ENCODE measurements around the gene RASSF7. TPM values are rescaled to one million over a fixed set of nuclear protein-coding genes. Genes with fewer than 3 reads are reported as not detected.

Gene RASSF7
- total RNA-seq, 1 donor from 2014 or later: 12.8 TPM

DNA sequence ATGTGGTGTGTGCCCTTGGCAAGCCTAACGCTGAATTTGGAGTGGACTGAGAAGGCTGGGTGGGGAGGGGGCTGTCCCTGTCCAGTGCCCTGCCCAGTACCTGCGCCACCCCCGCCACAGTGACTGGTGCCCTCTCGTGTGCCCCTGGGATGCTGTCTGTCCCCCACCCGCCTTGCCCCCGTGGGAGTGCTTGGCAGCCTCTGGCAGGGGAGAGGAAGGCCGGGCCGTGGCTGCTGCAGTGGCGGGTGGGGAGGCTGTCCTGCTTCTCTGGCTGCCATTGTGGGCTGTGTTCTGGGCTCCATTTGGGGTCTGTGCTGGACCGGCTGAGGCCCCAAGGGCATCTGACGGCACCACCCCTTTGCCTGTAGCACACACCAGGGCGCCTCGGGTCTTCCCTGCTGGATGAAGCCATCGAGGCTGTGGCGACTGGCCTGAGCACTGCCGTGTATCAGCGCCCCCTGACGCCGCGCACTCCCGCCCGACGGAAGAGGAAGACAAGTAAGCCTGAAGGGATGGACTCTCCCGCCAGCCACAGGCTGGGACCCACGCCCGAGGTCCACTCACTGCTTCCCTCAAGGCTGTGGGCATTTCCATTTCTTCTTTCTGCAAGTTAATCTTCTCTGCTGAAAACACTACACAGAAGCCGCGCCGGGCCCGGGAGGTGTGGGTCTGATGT is 37.4 kb downstream of the RASSF7 start:
- Histone ChIP-seq H3K79me2 (ENCODE audit: low read depth) (no peaks in the 10 kb centered on the region), H3K27ac (no peak overlapping the region), H2AFZ (replicated peaks) (no peak overlapping the region), H3K4me2 (no peak overlapping the region), H3K9me3 (ENCODE audit: low read depth) (no peaks in the 10 kb centered on the region), H3K4me3 (no peak overlapping the region), H3K27me3 (no peaks in the 10 kb centered on the region), H4K20me1 (ENCODE audit: low read depth) (peaks cover 19% of the 10 kb centered on the region), H3F3A (ENCODE audit: low read depth) (no peaks in the 10 kb centered on the region), H3K36me3 (no peaks in the 10 kb centered on the region), H3K9ac (no peak overlapping the region), H3K4me1 (no peaks in the 10 kb centered on the region)
- no peaks in the 10 kb centered on the region for H3K4me1 Mint-ChIP-seq
- no peak overlapping the region for H3K27ac Mint-ChIP-seq
- peaks cover 29% of the 10 kb centered on the region for H3K36me3 Mint-ChIP-seq
- H3K27me3 Mint-ChIP-seq (ENCODE audit: insufficient read depth, low read depth): no peaks in the 10 kb centered on the region
- no peak overlapping the region for H3K4me3 Mint-ChIP-seq
- no peak for DNase-seq (ENCODE audit: low spot score)
- TF ChIP-seq, protein P1, sequence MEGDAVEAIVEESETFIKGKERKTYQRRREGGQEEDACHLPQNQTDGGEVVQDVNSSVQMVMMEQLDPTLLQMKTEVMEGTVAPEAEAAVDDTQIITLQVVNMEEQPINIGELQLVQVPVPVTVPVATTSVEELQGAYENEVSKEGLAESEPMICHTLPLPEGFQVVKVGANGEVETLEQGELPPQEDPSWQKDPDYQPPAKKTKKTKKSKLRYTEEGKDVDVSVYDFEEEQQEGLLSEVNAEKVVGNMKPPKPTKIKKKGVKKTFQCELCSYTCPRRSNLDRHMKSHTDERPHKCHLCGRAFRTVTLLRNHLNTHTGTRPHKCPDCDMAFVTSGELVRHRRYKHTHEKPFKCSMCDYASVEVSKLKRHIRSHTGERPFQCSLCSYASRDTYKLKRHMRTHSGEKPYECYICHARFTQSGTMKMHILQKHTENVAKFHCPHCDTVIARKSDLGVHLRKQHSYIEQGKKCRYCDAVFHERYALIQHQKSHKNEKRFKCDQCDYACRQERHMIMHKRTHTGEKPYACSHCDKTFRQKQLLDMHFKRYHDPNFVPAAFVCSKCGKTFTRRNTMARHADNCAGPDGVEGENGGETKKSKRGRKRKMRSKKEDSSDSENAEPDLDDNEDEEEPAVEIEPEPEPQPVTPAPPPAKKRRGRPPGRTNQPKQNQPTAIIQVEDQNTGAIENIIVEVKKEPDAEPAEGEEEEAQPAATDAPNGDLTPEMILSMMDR (IDR thresholded peaks at IDR 0.05): no peak
- no peak for TF ChIP-seq EZH2phosphoT487 (IDR thresholded peaks at IDR 0.05)
- TF ChIP-seq EZH2 (IDR thresholded peaks at IDR 0.05): no peak
- no peaks in the 10 kb centered on the region for H3K9me3 Mint-ChIP-seq

DNA sequence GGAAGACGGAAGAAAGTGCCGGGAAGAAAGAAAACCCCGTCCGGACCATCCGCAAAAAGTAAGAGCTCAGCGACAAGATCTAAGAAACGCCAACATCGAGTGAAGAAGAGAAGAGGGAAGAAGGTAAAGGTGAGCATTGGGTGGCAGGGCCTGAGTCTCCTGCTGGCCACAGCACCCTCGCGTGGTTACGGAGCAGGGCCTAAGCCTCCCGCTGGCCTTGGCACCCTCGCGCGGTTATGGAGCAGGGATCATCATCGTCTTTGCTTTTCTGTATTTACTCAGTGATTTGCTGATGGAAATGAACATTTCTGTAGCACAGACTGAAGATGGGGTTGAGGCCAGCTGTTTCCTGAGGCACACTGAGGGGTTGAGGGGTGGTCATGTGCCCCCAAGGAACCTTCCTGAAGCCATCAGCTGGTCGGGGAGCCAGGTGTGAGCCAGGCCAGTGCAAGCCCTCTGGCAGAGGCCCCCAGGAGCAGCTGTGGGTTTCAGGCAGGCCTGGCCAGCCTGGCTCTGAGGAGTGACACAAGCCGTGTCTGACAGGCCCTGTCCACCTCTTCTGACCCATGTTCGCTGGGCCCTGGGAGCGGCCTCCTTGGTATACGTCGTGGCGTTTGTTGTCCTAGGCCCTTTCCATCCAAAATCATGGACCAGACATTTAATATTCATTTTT is 40.9 kb downstream of the RASSF7 start:
- Histone ChIP-seq H3K36me3 (no peaks in the 10 kb centered on the region), H3K27me3 (no peaks in the 10 kb centered on the region), H2AFZ (replicated peaks) (no peak overlapping the region), H3K27ac (no peak overlapping the region), H4K20me1 (ENCODE audit: low read depth) (peaks cover 8% of the 10 kb centered on the region), H3K4me2 (no peak overlapping the region), H3F3A (ENCODE audit: low read depth) (no peaks in the 10 kb centered on the region), H3K9ac (no peak overlapping the region), H3K4me1 (no peaks in the 10 kb centered on the region), H3K79me2 (ENCODE audit: low read depth) (no peaks in the 10 kb centered on the region), H3K4me3 (no peak overlapping the region), H3K9me3 (ENCODE audit: low read depth) (no peaks in the 10 kb centered on the region)
- H3K4me3 Mint-ChIP-seq: no peak overlapping the region
- no peak overlapping the region for H3K27ac Mint-ChIP-seq
- H3K9me3 Mint-ChIP-seq: no peaks in the 10 kb centered on the region
- H3K27me3 Mint-ChIP-seq (ENCODE audit: insufficient read depth, low read depth): peaks cover 2% of the 10 kb centered on the region
- H3K4me1 Mint-ChIP-seq: no peaks in the 10 kb centered on the region
- H3K36me3 Mint-ChIP-seq: peaks cover 24% of the 10 kb centered on the region
- TF ChIP-seq EZH2 (IDR thresholded peaks at IDR 0.05): no peak
- no peak for DNase-seq (ENCODE audit: low spot score)

DNA sequence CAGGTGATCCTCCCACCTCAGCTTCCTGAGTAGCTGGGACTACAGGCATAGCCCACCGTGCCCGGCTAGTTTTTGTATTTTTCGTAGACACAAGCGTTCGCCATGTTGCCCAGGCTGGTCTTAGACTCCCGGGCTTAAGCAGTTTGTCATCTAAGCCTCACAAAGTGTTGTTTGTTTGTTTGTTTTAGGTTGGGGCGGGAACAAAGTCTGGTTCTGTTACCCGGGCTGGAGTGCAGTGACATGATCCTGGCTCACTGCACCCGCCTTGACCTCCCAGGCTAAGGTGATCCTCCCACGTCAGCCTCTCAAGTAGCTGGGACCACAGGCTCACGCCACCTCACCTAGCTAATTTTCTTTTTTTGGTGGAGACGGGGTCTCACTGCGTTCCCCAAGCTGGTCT is 42.4 kb downstream of the RASSF7 start:
- H3K36me3 ChIP-seq: no peaks in the 10 kb centered on the region
- H3K4me3 ChIP-seq: no peak overlapping the region
- no peaks in the 10 kb centered on the region for H3K79me2 ChIP-seq (ENCODE audit: low read depth)
- no peaks in the 10 kb centered on the region for H3K27me3 ChIP-seq
- Mint-ChIP-seq H3K4me1 (no peaks in the 10 kb centered on the region), H3K27ac (no peak overlapping the region), H3K4me3 (no peak overlapping the region), H3K27me3 (ENCODE audit: insufficient read depth, low read depth) (peaks cover 3% of the 10 kb centered on the region), H3K9me3 (no peaks in the 10 kb centered on the region), H3K36me3 (peaks cover 22% of the 10 kb centered on the region)
- H3F3A ChIP-seq (ENCODE audit: low read depth): no peaks in the 10 kb centered on the region
- peaks cover 9% of the 10 kb centered on the region for H4K20me1 ChIP-seq (ENCODE audit: low read depth)
- no peaks in the 10 kb centered on the region for H3K4me1 ChIP-seq
- no peak overlapping the region for H2AFZ ChIP-seq (replicated peaks)
- H3K27ac ChIP-seq: no peak overlapping the region
- no peak for DNase-seq (ENCODE audit: low spot score)
- TF ChIP-seq EZH2 (IDR thresholded peaks at IDR 0.05) (no peak), EZH2phosphoT487 (IDR thresholded peaks at IDR 0.05) (no peak)
- TF ChIP-seq, protein P1 (IDR thresholded peaks at IDR 0.05): no peak
- H3K9me3 ChIP-seq (ENCODE audit: low read depth): no peaks in the 10 kb centered on the region
- H3K9ac ChIP-seq: no peak overlapping the region
- H3K4me2 ChIP-seq: no peak overlapping the region
